ENCODE results near the gene MCEMP1. TPM values are rescaled to one million over a fixed set of nuclear protein-coding genes. Genes with fewer than 3 reads are reported as not detected.

Gene MCEMP1
- total RNA-seq, 4 donors from 2014 or later: not detected

DNA sequence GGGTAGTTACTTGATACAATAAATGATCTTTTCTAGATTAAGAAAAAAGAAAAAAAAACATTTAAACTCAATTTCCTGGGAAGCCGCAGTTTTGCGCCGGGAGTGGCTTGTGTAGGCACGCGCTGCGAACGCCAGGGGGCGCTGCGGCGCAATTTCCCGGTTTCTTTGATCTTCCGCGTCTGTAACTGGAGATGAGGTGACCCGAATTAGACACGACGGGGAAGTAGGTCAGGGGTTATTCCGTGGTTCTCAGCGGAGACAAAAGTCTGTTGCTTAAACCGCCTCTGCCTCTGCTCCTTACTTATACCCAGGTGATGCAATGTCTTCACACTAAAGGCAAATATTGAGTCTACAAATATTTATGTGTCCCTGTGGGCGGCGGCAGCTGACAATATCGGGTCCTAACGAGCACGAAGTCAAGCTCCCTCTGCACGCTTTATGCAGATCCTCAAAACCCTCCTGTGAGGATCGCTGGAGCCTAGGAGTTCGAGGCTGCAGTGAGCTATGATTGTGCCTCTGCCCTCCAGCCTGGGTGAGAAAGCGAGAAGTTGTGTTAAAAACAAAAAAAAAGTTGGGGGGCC, 24.7 kb upstream of the MCEMP1 start:
- WGBS, 2 donors: 6% methylated on average over 28 of the region's 28 CpGs
- peak; percentile 76 to 97 for DNase-seq (ENCODE audit: low spot score in 2 of 2)
- no peak overlapping the region for H3K4me3 ChIP-seq (ENCODE audit: low read depth, poor library complexity, severe bottlenecking)
- TF ChIP-seq, protein P1, sequence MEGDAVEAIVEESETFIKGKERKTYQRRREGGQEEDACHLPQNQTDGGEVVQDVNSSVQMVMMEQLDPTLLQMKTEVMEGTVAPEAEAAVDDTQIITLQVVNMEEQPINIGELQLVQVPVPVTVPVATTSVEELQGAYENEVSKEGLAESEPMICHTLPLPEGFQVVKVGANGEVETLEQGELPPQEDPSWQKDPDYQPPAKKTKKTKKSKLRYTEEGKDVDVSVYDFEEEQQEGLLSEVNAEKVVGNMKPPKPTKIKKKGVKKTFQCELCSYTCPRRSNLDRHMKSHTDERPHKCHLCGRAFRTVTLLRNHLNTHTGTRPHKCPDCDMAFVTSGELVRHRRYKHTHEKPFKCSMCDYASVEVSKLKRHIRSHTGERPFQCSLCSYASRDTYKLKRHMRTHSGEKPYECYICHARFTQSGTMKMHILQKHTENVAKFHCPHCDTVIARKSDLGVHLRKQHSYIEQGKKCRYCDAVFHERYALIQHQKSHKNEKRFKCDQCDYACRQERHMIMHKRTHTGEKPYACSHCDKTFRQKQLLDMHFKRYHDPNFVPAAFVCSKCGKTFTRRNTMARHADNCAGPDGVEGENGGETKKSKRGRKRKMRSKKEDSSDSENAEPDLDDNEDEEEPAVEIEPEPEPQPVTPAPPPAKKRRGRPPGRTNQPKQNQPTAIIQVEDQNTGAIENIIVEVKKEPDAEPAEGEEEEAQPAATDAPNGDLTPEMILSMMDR (IDR thresholded peaks at IDR 0.05): peak in 1 of 3 donors; percentile 97
- no peak for TF ChIP-seq POLR2A (IDR thresholded peaks at IDR 0.05)
- intact Hi-C loops (cut with DNase I; ENCODE audit: low total_unique reads): no loop called here

DNA sequence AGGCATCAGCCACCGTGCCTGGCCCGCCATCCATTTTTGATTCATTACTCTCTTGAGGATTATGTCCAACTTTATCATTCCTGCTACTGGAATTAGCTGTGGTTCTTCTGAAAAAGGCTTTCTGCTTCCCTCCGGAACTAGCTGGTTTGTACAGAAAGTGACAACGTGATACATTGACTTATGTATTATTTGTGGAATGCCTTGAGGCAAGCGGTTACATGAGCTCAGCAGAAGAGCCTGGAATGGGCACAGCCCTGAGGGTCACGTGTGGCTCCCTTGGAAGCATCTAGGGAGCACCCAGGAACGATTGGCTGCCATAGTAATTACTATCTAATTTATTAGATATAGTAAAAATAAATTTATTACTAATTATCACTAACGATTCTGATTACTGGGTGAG, 22.5 kb upstream of the MCEMP1 start:
- no peak for TF ChIP-seq POLR2A (IDR thresholded peaks at IDR 0.05)
- TF ChIP-seq, protein P1 (IDR thresholded peaks at IDR 0.05): no peak
- no peak overlapping the region for H3K4me3 ChIP-seq (ENCODE audit: low read depth, poor library complexity, severe bottlenecking)
- 32% methylated on average over 8 of the region's 8 CpGs for WGBS, 2 donors
- intact Hi-C loops (cut with DNase I; ENCODE audit: low total_unique reads): no loop called here
- DNase-seq (ENCODE audit: low spot score in 2 of 2): no peak

DNA sequence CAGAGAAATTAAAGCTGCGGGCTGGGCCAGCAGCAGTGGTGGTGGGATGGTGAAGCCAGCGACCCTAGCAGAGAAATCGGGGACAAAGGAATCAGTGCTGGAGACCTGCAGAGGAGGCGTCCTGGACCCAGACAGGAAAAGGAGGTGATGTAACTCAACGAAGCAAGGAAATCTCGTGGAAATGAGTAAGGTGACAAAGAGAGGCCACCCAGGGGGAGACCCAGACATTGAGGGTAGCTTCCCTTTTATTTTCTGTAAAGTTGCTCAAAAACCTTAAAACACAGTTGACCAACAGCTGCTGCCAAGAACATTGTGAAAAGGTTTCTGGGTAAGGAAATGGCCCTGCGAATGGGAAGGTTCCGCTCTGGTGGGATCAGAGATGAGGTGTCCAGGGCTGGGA, 21.3 kb upstream of the MCEMP1 start:
- no peak for DNase-seq (ENCODE audit: low spot score in 2 of 2)
- no peak for TF ChIP-seq POLR2A (IDR thresholded peaks at IDR 0.05)
- TF ChIP-seq, protein P1 (IDR thresholded peaks at IDR 0.05): no peak
- no peak overlapping the region for H3K4me3 ChIP-seq (ENCODE audit: low read depth, poor library complexity, severe bottlenecking)
- intact Hi-C loops (cut with DNase I; ENCODE audit: low total_unique reads): no loop called here
- WGBS, 2 donors: 72 to 75% methylated on average over 8 of the region's 8 CpGs

DNA sequence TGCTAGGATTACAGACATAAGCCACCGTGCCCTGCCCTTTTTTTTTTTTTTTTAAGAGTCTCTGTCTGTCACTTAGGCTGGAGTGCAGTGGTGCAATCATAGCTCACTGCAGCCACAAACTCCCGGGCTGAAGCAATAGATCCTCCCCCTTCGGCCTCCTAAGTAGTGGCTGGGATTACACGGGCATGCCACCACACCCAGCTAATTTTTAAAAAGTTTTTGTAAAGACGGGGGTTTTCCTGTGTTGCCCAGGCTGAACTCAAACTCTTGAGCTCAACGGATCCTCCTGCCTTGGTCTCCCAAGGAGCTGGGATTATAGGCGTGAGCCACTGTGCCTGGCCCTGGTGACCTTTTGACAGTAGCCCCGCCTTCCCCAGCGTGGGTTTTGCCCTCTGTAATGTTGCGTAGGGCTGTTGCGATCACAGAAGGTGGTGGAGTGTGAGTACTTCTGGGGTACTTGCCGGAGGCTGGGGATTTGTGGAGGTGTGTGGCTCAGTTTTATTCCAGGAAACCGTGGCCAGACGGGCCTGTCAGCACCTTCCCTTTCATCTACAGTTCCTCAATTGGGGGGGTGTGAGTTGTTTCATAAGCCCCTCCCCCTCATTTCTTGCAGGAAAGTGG, 19.6 kb upstream of the MCEMP1 start:
- 37% methylated on average over 14 of the region's 14 CpGs for WGBS, 2 donors
- no peak for DNase-seq (ENCODE audit: low spot score in 2 of 2)
- no peak for TF ChIP-seq POLR2A (IDR thresholded peaks at IDR 0.05)
- TF ChIP-seq, protein P1 (IDR thresholded peaks at IDR 0.05): no peak
- intact Hi-C loops (cut with DNase I; ENCODE audit: low total_unique reads): no loop called here
- no peak overlapping the region for H3K4me3 ChIP-seq (ENCODE audit: low read depth, poor library complexity, severe bottlenecking)

DNA sequence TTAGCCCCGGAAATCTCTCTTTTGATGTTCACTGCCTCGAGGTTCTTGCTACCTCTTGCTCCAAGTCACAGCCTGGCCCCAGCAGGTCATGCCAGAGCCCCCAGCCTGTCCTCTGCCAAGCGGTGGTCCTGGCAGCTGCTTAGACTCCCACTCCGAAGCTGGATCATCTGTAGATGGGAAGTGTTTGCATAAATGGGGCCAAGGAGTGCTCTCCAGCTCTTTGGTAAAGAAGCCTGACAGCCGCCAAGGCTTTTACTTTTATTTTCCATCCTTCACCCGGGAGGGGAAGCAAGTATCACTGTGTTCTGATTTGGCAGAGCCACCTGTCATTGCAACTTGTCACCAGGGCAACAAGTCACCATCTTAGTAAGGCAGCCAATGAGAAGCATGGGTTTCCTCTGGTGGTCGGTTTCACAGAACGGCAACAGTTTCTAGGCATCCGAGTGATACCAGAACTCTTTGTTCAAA, 18.6 kb upstream of the MCEMP1 start:
- no peak overlapping the region for H3K4me3 ChIP-seq (ENCODE audit: low read depth, poor library complexity, severe bottlenecking)
- intact Hi-C loops (cut with DNase I; ENCODE audit: low total_unique reads): no loop called here
- 31 to 48% methylated on average over 9 of the region's 9 CpGs for WGBS, 2 donors
- TF ChIP-seq, protein P1 (IDR thresholded peaks at IDR 0.05): no peak
- no peak for TF ChIP-seq POLR2A (IDR thresholded peaks at IDR 0.05)
- DNase-seq (ENCODE audit: low spot score in 2 of 2): no peak

Data from lower leg skin (tissue), 4 donors.